Spleen (tissue), 11 donors: ENCODE data around the gene CDIPT. TPM values are rescaled to one million over a fixed set of nuclear protein-coding genes. Genes with fewer than 3 reads are reported as not detected.

Experiments used
- DNase-seq: peaks from one replicate; pipeline ENCODE4 v3.0.0-alpha.2; 2020
- H3K27ac ChIP-seq, 8 donors: fragments of 200-600 bp; sonication (generic) in 7 of 8; 1 replicate in 4 of 8; 2 replicates in 4 of 8; pipeline versions ENCODE4 v1.5.0 to v1.8.0; 2016 to 2021; ENCODE audit warnings: inconsistent platforms in 4 of 8, mild to moderate bottlenecking in 4 of 8, moderate library complexity in 1 of 8
- H3K27me3 ChIP-seq, 7 donors: fragments of 200-600 bp; sonication (generic) in 6 of 7; replicated peaks in 1 of 7; 1 replicate in 4 of 7; 2 replicates in 3 of 7; pipeline versions ENCODE4 v1.5.0 to v1.8.0; 2016 to 2021; ENCODE audit warnings: inconsistent platforms in 3 of 7, mild to moderate bottlenecking in 1 of 7
- H3K36me3 ChIP-seq, 6 donors: fragments of 200-600 bp; sonication (generic) in 5 of 6; 1 replicate in 4 of 6; 2 replicates in 2 of 6; pipeline versions ENCODE4 v1.5.0 to v1.8.0; 2016 to 2021; ENCODE audit warnings: inconsistent platforms in 2 of 6
- H3K4me1 ChIP-seq, 6 donors: fragments of 200-600 bp; sonication (generic) in 5 of 6; 1 replicate in 3 of 6; 2 replicates in 3 of 6; pipeline versions ENCODE4 v1.5.0 to v1.8.0; 2016 to 2021; ENCODE audit warnings: inconsistent platforms in 3 of 6
- H3K4me3 ChIP-seq, 8 donors: fragments of 200-600 bp; sonication (generic) in 7 of 8; 1 replicate in 4 of 8; 2 replicates in 4 of 8; pipeline versions ENCODE4 v1.5.0 to v1.8.0; 2016 to 2021; ENCODE audit warnings: inconsistent platforms in 4 of 8, mild to moderate bottlenecking in 4 of 8, moderate library complexity in 2 of 8
- H3K9me3 ChIP-seq, 8 donors: fragments of 200-600 bp; sonication (generic) in 7 of 8; 1 replicate in 4 of 8; 2 replicates in 4 of 8; pipeline versions ENCODE4 v1.5.0 to v1.8.0; 2016 to 2021; ENCODE audit warnings: inconsistent platforms in 4 of 8
- POLR2A ChIP-seq, 3 donors: fragments of 450-650 bp; IDR thresholded peaks; one replicate each; pipeline ENCODE4 v1.5.1; 2017; ENCODE audit warnings: antibody characterized with exemption in 3 of 3, mild to moderate bottlenecking in 1 of 3
- POLR2AphosphoS5 ChIP-seq, 3 donors: sonication (generic); formaldehyde crosslinking; IDR thresholded peaks; one replicate each; pipeline ENCODE4 v1.5.1; 2017; ENCODE audit warnings: antibody characterized with exemption in 3 of 3
- whole genome bisulfite sequencing, 5 donors: extraction: QIAGEN DNeasy Blood & Tissue Kit in 3 of 5; methylation state at CpG; one replicate each; pipeline versions ENCODE4 v1.1.5 to v1.1.7; 2013 to 2018; 5-methylcytosine and 5-hydroxymethylcytosine counted together
- intact Hi-C: fragments of 100-400 bp; cut with DNase I; formaldehyde crosslinking; loops from one replicate; pipeline ENCODE4 v1.15.0; 2023; ENCODE audit warnings: low total_unique reads
- polyA plus RNA-seq, 3 donors: library from polyadenylated mRNA; stranded (reverse); fragments of 200-250 nt; gene quantifications; one replicate each; pipeline ENCODE4 v1.2.1, GENCODE V29; 2013
- total RNA-seq, 7 donors: library from RNA; depleted of rRNA in 3 of 7; stranded (reverse); fragments of >200 nt in 3 of 7; fragmentation: NEBNext Ultra II Directional in 4 of 7; extraction: Animal tissue kit (Norgen Biotek cat#: 25700) in 4 of 7; gene quantifications; one replicate each; pipeline versions ENCODE4 v1.1.0 to v1.2.1, GENCODE V29; 2016 to 2021
- TF ChIP-seq, protein P1 (sequence below), 11 experiments: fragments of 200-600 bp in 7 of 11; fragments of 450-650 bp in 4 of 11; sonication (generic) in 4 of 11; IDR thresholded peaks in 8 of 11; conservative IDR thresholded peaks in 3 of 11; 1 replicate in 7 of 11; 2 replicates in 4 of 11; pipeline versions ENCODE4 v1.4.0 to v1.8.0; 2016 to 2021; ENCODE audit warnings: antibody characterized with exemption in 11 of 11, inconsistent platforms in 4 of 11, mild to moderate bottlenecking in 1 of 11
- donor health status: healthy with polysubstance abuse.
- donor health status: DM: no; HTN: no; CAD: no; lungs with moderate emphysema.
- donor health status: DM: no; HTN: no; CAD: no.
- donor health status: Bipolar disorder and iron deficiency.
- donor health status: healthy.
- donor health status: DM: no; HTN: no; CAD: no.
- donor health status: DM: yes; HTN: yes; CAD: no.

Gene CDIPT
- total and polyA plus RNA-seq, 10 donors: 43.7 to 81.2 (median 65.5) TPM

DNA sequence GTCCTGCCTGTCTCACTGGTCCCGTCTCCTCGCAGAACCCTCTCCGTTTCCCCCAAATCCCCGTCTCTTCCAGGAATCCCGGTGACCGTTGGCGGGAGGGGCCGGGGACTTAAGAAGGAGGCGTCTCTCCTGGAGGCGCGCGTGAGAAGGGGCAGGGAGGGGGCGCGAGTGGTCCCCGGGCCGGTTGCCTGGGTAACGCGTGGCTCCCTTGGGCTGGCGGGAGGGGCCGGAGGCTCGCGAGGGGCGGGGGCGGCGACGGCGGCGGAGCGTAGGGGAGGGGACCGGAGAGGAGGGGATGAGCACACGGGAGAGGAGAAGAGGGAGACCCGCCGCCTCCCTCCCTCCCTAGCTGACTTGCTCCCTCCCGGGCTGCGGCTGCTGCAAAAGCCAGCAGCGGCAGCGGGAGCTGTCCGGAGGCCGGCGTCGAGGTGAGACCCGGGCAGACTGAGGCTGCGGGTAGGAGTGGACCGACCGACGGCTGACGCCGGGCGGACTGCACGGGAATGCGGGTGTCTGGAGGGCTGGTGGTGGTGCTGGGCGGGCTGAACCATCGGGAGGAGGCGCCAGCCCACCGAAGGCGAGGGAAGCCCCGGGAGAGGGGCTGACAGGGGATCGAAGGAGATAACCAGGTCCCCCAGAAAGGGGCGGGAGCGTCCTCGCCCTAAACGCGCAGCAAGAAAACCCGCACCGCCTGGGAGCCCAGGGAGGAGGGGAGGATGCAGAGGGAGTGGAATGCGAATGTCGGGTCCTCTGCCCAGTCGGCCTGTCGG lies 50.9 kb downstream of the CDIPT start, which contains the start of gene PRRT2:
TSS of gene PRRT2 (plus strand) at position 298 of the 770 bp plus-strand sequence. CDS start 862 bp downstream, outside the sequence.
- TF ChIP-seq POLR2A (IDR thresholded peaks at IDR 0.05) (no peak), POLR2AphosphoS5 (IDR thresholded peaks at IDR 0.05) (no peak)
- TF ChIP-seq, protein P1, sequence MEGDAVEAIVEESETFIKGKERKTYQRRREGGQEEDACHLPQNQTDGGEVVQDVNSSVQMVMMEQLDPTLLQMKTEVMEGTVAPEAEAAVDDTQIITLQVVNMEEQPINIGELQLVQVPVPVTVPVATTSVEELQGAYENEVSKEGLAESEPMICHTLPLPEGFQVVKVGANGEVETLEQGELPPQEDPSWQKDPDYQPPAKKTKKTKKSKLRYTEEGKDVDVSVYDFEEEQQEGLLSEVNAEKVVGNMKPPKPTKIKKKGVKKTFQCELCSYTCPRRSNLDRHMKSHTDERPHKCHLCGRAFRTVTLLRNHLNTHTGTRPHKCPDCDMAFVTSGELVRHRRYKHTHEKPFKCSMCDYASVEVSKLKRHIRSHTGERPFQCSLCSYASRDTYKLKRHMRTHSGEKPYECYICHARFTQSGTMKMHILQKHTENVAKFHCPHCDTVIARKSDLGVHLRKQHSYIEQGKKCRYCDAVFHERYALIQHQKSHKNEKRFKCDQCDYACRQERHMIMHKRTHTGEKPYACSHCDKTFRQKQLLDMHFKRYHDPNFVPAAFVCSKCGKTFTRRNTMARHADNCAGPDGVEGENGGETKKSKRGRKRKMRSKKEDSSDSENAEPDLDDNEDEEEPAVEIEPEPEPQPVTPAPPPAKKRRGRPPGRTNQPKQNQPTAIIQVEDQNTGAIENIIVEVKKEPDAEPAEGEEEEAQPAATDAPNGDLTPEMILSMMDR (IDR thresholded peaks at IDR 0.05 in 8 of 11, conservative IDR thresholded peaks at IDR 0.05 in 3 of 11): no peak
- peak within 1 kb of the TSS; percentile 39 to 76 (median 46) for H3K4me3 ChIP-seq
- peaks cover 0 to 19% (median 10%) of the 10 kb centered on the region in 7 donors for H3K27me3 ChIP-seq
- no peaks in the 10 kb centered on the region for H3K9me3 ChIP-seq
- peak; percentile 89 for DNase-seq
- intact Hi-C loops: no loop called here
- peaks cover 0 to 27% (median 19%) of the 10 kb centered on the region in 6 donors for H3K36me3 ChIP-seq
- peaks cover 48 to 93% (median 81%) of the 10 kb centered on the region in 6 donors for H3K4me1 ChIP-seq
- H3K27ac ChIP-seq: peak within 1 kb of the TSS; percentile 57 to 100 (median 86)
- WGBS, 5 donors: 6 to 11% (median 6%) methylated on average over 43 to 69 of the region's 69 CpGs

DNA sequence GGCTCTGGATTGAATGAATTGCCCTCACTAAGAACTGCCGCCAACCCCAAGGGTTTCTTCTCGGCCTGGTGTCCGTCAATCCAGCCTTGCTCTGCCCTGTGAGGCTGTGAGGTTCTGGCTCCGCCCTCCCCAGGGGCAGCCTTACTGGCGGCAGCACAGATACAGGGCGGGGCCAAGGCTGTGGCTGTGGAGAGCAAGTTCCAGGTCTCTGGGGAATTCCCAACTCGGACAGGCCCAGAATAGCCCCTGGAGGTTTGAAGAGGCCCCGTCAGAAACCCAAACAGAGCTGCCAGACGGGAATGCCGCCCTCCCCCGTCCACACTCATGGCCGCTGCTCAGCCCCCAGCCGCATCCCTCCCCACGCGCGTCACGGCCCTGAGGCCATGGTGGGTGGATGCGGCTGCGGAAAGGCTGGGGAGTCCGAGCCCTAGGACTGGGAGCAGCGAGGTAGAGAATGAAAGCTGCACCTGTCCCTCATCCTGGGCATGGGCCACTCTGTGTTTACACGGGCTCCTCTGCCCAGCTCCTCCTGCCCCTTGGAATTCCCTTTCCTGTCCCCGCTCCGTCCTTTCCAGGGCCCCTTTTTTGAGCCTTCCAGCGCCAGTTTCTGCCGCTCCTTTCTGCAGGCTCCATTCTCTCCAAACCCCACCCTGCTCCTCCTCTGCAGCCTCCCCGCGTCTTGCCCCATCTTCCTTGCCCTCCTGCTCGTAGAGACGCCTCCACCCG lies 51.7 kb downstream of the CDIPT start:
- H3K4me1 ChIP-seq: peaks cover 48 to 87% (median 76%) of the 10 kb centered on the region in 6 donors
- intact Hi-C loops: no loop called here
- peak overlapping the region; percentile 39 to 76 (median 46) for H3K4me3 ChIP-seq
- H3K27me3 ChIP-seq: peaks cover 0 to 19% (median 10%) of the 10 kb centered on the region in 7 donors
- H3K9me3 ChIP-seq: no peaks in the 10 kb centered on the region
- WGBS, 5 donors: 1 to 2% (median 2%) methylated on average over 17 to 31 of the region's 31 CpGs
- H3K36me3 ChIP-seq: peaks cover 0 to 27% (median 19%) of the 10 kb centered on the region in 6 donors
- H3K27ac ChIP-seq: peak overlapping the region; percentile 57 to 100 (median 86)
- TF ChIP-seq POLR2A (IDR thresholded peaks at IDR 0.05) (no peak), POLR2AphosphoS5 (IDR thresholded peaks at IDR 0.05) (peak; percentile 78 to 90 (median 79))
- TF ChIP-seq, protein P1 (IDR thresholded peaks at IDR 0.05 in 8 of 11, conservative IDR thresholded peaks at IDR 0.05 in 3 of 11): peak in 1 of 11 experiments; percentile 18
- peak; percentile 96 for DNase-seq

GRCh38 chr16:29810699-29811169 lies 52.3 kb downstream of the CDIPT start:
- peak overlapping the region in 7 of 8 donors; percentile 42 to 76 (median 49) for H3K4me3 ChIP-seq
- peaks cover 0 to 19% (median 10%) of the 10 kb centered on the region in 7 donors for H3K27me3 ChIP-seq
- peaks cover 0 to 27% (median 19%) of the 10 kb centered on the region in 6 donors for H3K36me3 ChIP-seq
- TF ChIP-seq, protein P1 (IDR thresholded peaks at IDR 0.05 in 8 of 11, conservative IDR thresholded peaks at IDR 0.05 in 3 of 11): no peak
- no peak for TF ChIP-seq POLR2A (IDR thresholded peaks at IDR 0.05)
- no peak for TF ChIP-seq POLR2AphosphoS5 (IDR thresholded peaks at IDR 0.05)
- intact Hi-C loops: no loop called here
- WGBS, 5 donors: 37 to 53% (median 40%) methylated on average over 9 of the region's 9 CpGs
- peak overlapping the region in 7 of 8 donors; percentile 69 to 100 (median 93) for H3K27ac ChIP-seq
- H3K4me1 ChIP-seq: peaks cover 48 to 87% (median 73%) of the 10 kb centered on the region in 6 donors
- DNase-seq: no peak
- H3K9me3 ChIP-seq: no peaks in the 10 kb centered on the region
